MM.1S (cell line): ENCODE results near the gene TUBA4B.

Experiments
- DNase-seq: peaks from one replicate; pipeline ENCODE4 v3.0.0-alpha.2; 2015
- H2AFZ ChIP-seq: fragments of 300-600 bp; sonication (generic); 2 replicates; pipeline ENCODE4 v1.6.0; 2016; ENCODE audit warnings: antibody characterized with exemption, low read length
- H3F3A ChIP-seq: fragments of 300-600 bp; sonication (generic); 2 replicates; pipeline ENCODE4 v1.6.1; 2016; ENCODE audit warnings: mild to moderate bottlenecking, antibody characterized with exemption, low read length, moderate library complexity, mixed read lengths; ENCODE audit not compliant: insufficient read depth
- H3K27ac ChIP-seq: fragments of 300-600 bp; sonication (generic); 2 replicates; pipeline ENCODE4 v1.5.1; 2016; ENCODE audit warnings: mild to moderate bottlenecking, low read length
- H3K27me3 ChIP-seq: fragments of 300-600 bp; sonication (generic); replicated peaks from 2 replicates; pipeline ENCODE4 v1.6.0; 2016; ENCODE audit warnings: low read length; ENCODE audit not compliant: insufficient read depth
- H3K36me3 ChIP-seq: fragments of 300-600 bp; sonication (generic); replicated peaks from 2 replicates; pipeline ENCODE4 v1.6.1; 2016; ENCODE audit warnings: mild to moderate bottlenecking, low read length, mixed read lengths; ENCODE audit not compliant: insufficient read depth
- H3K4me1 ChIP-seq: fragments of 300-600 bp; sonication (generic); 2 replicates; pipeline ENCODE4 v1.6.1; 2016; ENCODE audit warnings: low read length, mixed read lengths
- H3K4me2 ChIP-seq: fragments of 300-600 bp; sonication (generic); 2 replicates; pipeline ENCODE4 v1.6.0; 2016; ENCODE audit warnings: low read depth, low read length
- H3K4me3 ChIP-seq: fragments of 300-600 bp; sonication (generic); 2 replicates; pipeline ENCODE4 v1.5.1; 2016; ENCODE audit warnings: low read length, mixed read lengths
- H3K79me2 ChIP-seq: fragments of 300-600 bp; sonication (generic); 2 replicates; pipeline ENCODE4 v1.6.1; 2016; ENCODE audit warnings: mixed run types, low read length, mixed read lengths
- H3K9ac ChIP-seq: fragments of 300-600 bp; sonication (generic); 2 replicates; pipeline ENCODE4 v1.6.1; 2016; ENCODE audit warnings: low read length, mixed read lengths
- H3K9me2 ChIP-seq: fragments of 300-600 bp; sonication (generic); replicated peaks from 2 replicates; pipeline ENCODE4 v1.6.1; 2016; ENCODE audit warnings: mild to moderate bottlenecking, low read length, mixed read lengths; ENCODE audit not compliant: insufficient read depth
- H3K9me3 ChIP-seq: fragments of 300-600 bp; sonication (generic); replicated peaks from 2 replicates; pipeline ENCODE4 v1.6.1; 2016; ENCODE audit warnings: mild to moderate bottlenecking, low read length, mixed read lengths; ENCODE audit not compliant: insufficient read depth
- H4K20me1 ChIP-seq: fragments of 300-600 bp; sonication (generic); 2 replicates; pipeline ENCODE4 v1.6.1; 2016; ENCODE audit warnings: mild to moderate bottlenecking, low read length, moderate library complexity, mixed read lengths; ENCODE audit not compliant: insufficient read depth
- EZH2 ChIP-seq: fragments of 300-600 bp; sonication (generic); optimal IDR thresholded peaks from 2 replicates; pipeline ENCODE3; 2017; ENCODE audit warnings: low read depth, mild to moderate bottlenecking, antibody characterized with exemption, low read length, mixed read lengths
- EZH2phosphoT487 ChIP-seq: fragments of 300-600 bp; sonication (generic); IDR thresholded peaks from 2 replicates; pipeline ENCODE4 v1.6.1; 2018; ENCODE audit warnings: antibody characterized with exemption, low read length
- TF ChIP-seq, protein P1 (sequence below): fragments of 300-600 bp; sonication (generic); IDR thresholded peaks from 2 replicates; pipeline ENCODE4 v1.5.1; 2016; ENCODE audit warnings: antibody characterized with exemption, low read length, mixed read lengths

Gene TUBA4B

GRCh38 chr2:219284501-219285372, 31.7 kb downstream of the TUBA4B start:
- TF ChIP-seq EZH2phosphoT487 (no peak), EZH2 (no peak)
- TF ChIP-seq, protein P1, sequence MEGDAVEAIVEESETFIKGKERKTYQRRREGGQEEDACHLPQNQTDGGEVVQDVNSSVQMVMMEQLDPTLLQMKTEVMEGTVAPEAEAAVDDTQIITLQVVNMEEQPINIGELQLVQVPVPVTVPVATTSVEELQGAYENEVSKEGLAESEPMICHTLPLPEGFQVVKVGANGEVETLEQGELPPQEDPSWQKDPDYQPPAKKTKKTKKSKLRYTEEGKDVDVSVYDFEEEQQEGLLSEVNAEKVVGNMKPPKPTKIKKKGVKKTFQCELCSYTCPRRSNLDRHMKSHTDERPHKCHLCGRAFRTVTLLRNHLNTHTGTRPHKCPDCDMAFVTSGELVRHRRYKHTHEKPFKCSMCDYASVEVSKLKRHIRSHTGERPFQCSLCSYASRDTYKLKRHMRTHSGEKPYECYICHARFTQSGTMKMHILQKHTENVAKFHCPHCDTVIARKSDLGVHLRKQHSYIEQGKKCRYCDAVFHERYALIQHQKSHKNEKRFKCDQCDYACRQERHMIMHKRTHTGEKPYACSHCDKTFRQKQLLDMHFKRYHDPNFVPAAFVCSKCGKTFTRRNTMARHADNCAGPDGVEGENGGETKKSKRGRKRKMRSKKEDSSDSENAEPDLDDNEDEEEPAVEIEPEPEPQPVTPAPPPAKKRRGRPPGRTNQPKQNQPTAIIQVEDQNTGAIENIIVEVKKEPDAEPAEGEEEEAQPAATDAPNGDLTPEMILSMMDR, result no peak
- H3K27ac ChIP-seq, result no peak overlapping the region
- H3K27me3 ChIP-seq, result 0 out of 2 replicates have a peak, but pooled peaks cover 4% of the 10 kb centered on the region
- H3K79me2 ChIP-seq, result peaks cover 10% of the 10 kb centered on the region
- no peak overlapping the region for H2AFZ ChIP-seq
- H3K36me3 ChIP-seq, result no peaks in the 10 kb centered on the region
- no peaks in the 10 kb centered on the region for H3K9me2 ChIP-seq
- no peak overlapping the region for H3K4me2 ChIP-seq
- H3K9me3 ChIP-seq, result no peaks in the 10 kb centered on the region
- H3K4me3 ChIP-seq, result no peak overlapping the region
- DNase-seq, result no peak
- H3K4me1 ChIP-seq, result peaks cover 5% of the 10 kb centered on the region
- H3F3A ChIP-seq, result 0 out of 2 replicates have a peak, but pooled peaks cover 5% of the 10 kb centered on the region
- H3K9ac ChIP-seq, result no peak overlapping the region
- H4K20me1 ChIP-seq, result no peaks in the 10 kb centered on the region

- H3K4me3 ChIP-seq, result no peak overlapping the region
- no peaks in the 10 kb centered on the region for H3K9me2 ChIP-seq
- TF ChIP-seq EZH2 (no peak), EZH2phosphoT487 (no peak)
- TF ChIP-seq, protein P1, result no peak
- H3K36me3 ChIP-seq, result no peaks in the 10 kb centered on the region
- peaks cover 4% of the 10 kb centered on the region for H3K79me2 ChIP-seq
- H3K4me1 ChIP-seq, result peaks cover under 1% of the 10 kb centered on the region
- H3K9ac ChIP-seq, result no peak overlapping the region
- no peak overlapping the region for H3K4me2 ChIP-seq
- no peak for DNase-seq
- no peak overlapping the region for H3K27ac ChIP-seq
- H3K9me3 ChIP-seq, result no peaks in the 10 kb centered on the region
- H2AFZ ChIP-seq, result no peak overlapping the region
- H3K27me3 ChIP-seq, result 0 out of 2 replicates have a peak, but pooled peaks cover 8% of the 10 kb centered on the region
- no peaks in the 10 kb centered on the region for H4K20me1 ChIP-seq
- H3F3A ChIP-seq, result no peaks in the 10 kb centered on the region
Observed at GRCh38 chr2:219285373-219285735, 32.3 kb downstream of the TUBA4B start.

DNA sequence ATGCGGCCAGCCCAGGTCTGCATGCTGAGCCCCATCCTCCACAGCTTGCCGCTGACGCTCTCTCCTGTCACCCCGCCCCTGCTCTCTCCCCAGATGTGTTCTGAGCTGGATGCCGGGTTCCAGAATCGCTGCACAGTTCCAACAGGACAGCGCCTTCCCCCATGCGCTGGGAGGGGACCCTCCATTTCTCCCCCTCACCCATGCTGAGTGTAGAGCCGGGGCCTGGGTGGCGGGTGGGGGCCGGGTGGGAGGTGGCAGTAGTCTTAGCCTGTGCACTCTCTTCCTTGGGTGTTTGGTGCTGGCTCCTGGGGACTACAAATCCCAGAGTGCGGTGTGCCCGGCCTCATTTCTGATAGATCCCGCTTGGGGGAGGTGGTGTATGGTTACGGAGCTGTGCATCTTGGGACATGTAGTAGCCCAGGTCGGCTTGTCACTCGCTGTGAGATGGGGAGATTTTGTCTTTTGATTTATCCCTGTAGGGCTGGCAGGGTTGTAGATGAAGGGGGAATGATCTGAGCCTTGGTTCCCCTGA, 32.9 kb downstream of the TUBA4B start:
- no peaks in the 10 kb centered on the region for H3K4me1 ChIP-seq
- H3K4me3 ChIP-seq, result no peak overlapping the region
- no peaks in the 10 kb centered on the region for H3K79me2 ChIP-seq
- no peak overlapping the region for H2AFZ ChIP-seq
- H3K9ac ChIP-seq, result no peak overlapping the region
- no peaks in the 10 kb centered on the region for H4K20me1 ChIP-seq
- DNase-seq, result no peak
- no peaks in the 10 kb centered on the region for H3K9me3 ChIP-seq
- no peaks in the 10 kb centered on the region for H3K36me3 ChIP-seq
- H3K9me2 ChIP-seq, result no peaks in the 10 kb centered on the region
- TF ChIP-seq, protein P1, result no peak
- TF ChIP-seq EZH2phosphoT487 (no peak), EZH2 (no peak)
- H3K4me2 ChIP-seq, result no peak overlapping the region
- no peak overlapping the region for H3K27ac ChIP-seq
- 0 out of 2 replicates have a peak, but pooled peaks cover 8% of the 10 kb centered on the region for H3K27me3 ChIP-seq
- H3F3A ChIP-seq, result no peaks in the 10 kb centered on the region
